ENCODE data around the gene ACSM2B.
"Not testable (repeated sequence)": the region's sequence is repeated elsewhere in the genome, so short reads cannot be mapped to it uniquely, and the experiment has no call there.

Gene ACSM2B

DNA sequence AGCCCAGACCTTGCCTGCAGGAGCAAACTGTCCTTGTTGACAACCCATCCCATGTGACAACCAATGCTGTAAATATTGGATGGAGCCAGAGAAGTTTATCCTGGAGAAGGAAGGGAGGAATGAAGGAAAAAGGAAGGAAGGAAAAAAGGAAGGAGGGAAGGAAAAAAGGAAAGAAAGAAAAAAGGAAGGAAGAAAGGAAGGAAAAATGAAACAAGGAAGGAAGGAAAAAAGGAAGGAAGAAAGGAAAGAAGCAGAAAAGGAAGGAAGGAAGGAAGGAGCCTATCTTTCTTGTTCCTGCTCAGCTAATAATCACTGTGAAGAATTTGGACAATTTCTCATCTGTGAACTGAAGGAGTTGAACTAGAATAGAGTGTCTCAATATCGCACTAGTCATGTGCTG lies 56.1 kb downstream of the ACSM2B start:
- no peak for DNase-seq

GRCh38 chr16:20519231-20519630 lies 56.9 kb downstream of the ACSM2B start:
- DNase-seq: no peak

GRCh38 chr16:20517149-20517548 lies 59.0 kb downstream of the ACSM2B start:
- DNase-seq: no peak

- DNase-seq: no peak
These were observed 60.5 kb downstream of the ACSM2B start for GRCh38 chr16:20515688-20516090.

DNA sequence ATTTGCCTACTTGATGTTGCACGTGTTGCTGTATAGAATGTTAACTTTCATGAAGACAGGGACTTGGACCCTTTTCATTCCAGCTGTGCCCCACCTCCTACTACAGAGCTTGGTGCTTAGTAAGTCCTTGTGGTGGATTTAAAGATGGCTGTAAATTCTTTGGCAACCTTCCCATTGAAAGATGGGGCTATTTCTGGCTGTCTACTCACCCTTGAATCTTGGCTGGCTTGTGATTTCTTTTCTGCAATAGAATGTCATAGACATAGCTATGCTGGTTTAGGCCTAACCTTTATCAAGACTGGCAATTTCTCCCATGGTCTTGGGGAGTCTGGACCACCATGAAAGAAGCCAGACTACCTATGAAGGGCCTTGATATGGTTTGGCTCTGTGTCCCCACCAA lies 65.8 kb downstream of the ACSM2B start:
- no peak for DNase-seq

GRCh38 chr16:20507280-20507679 lies 68.9 kb downstream of the ACSM2B start:
- DNase-seq: no peak

GRCh38 chr16:20504418-20504817 lies 71.7 kb downstream of the ACSM2B start:
- DNase-seq: no peak

GRCh38 chr16:20491448-20491847 lies 84.7 kb downstream of the ACSM2B start:
- not testable (repeated sequence) for DNase-seq

DNA sequence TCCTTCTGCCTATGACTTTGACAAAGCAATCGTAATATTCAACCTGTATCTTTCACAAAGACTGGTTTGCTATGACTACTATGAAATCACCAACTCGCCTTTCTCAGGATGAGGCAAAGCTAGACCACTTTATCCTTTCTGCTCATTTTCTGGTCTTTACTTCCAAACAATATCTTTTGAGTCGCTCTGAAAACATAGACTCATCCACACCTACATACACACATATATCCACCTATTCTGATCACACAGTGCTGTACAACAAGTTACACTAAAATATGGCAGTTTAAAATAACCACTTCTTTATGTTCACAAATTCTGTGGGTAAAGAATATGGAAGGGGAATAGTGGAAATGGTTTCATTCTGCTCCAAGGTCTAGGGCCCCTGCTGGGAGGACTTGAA lies 85.2 kb downstream of the ACSM2B start:
- DNase-seq: not testable (repeated sequence)

Data from DMS 273 treated with DMSO at 0.1 percent for 48 hours (cell line).